Smooth muscle cell of the brain vasculature (primary cell): Measurements from ENCODE around the gene CNOT3.
A peak's percentile ranks its signal among the peaks of the same experiment; 100 is the strongest.

Source experiments
- DNase-seq: peaks from one replicate; pipeline ENCODE4 v3.0.0-alpha.2; 2012; ENCODE audit warnings: low read depth, low spot score

The CNOT3 gene

GRCh38 chr19:54149021-54149812, 11.7 kb downstream of the CNOT3 start:
- no peak for DNase-seq

- DNase-seq = no peak
Observed at GRCh38 chr19:54151362-54152035, 13.9 kb downstream of the CNOT3 start.

- DNase-seq = no peak
Observed at GRCh38 chr19:54152267-54152666, 14.7 kb downstream of the CNOT3 start.

GRCh38 chr19:54152878-54153524, 15.4 kb downstream of the CNOT3 start:
- no peak for DNase-seq

- DNase-seq = no peak
Observed at GRCh38 chr19:54153731-54154326, 16.3 kb downstream of the CNOT3 start.

- DNase-seq = no peak
Observed at GRCh38 chr19:54154603-54155345, 17.2 kb downstream of the CNOT3 start.

GRCh38 chr19:54155694-54156093, 18.1 kb downstream of the CNOT3 start:
- DNase-seq = no peak

- DNase-seq = no peak
Observed at GRCh38 chr19:54156490-54156889, 18.9 kb downstream of the CNOT3 start.

GRCh38 chr19:54156953-54157352, 19.4 kb downstream of the CNOT3 start:
- DNase-seq = no peak

- no peak for DNase-seq
Observed at GRCh38 chr19:54158812-54159351, 21.3 kb downstream of the CNOT3 start.

- DNase-seq = peak; percentile 100
Observed at GRCh38 chr19:54159352-54160181, 22.0 kb downstream of the CNOT3 start, which contains the start of gene LENG1. Gene LENG1 (minus strand): TSS chr19:54159721. CDS start chr19:54159695, 26 bp downstream.

GRCh38 chr19:54160182-54160811, 22.7 kb downstream of the CNOT3 start:
- DNase-seq = no peak

GRCh38 chr19:54160854-54161253, 23.3 kb downstream of the CNOT3 start:
- DNase-seq = no peak

- no peak for DNase-seq
Observed at GRCh38 chr19:54162241-54162805, 24.8 kb downstream of the CNOT3 start.

- no peak for DNase-seq
Observed at GRCh38 chr19:54162884-54163283, 25.3 kb downstream of the CNOT3 start.

- DNase-seq = no peak
Observed at GRCh38 chr19:54164369-54165068, 27.0 kb downstream of the CNOT3 start.

GRCh38 chr19:54165222-54165621, 27.7 kb downstream of the CNOT3 start:
- DNase-seq = no peak

- peak; percentile 70 for DNase-seq
Observed at GRCh38 chr19:54168174-54168917, 30.8 kb downstream of the CNOT3 start.
